Measurements from ENCODE around the gene MRPL32. TPM values are rescaled to one million over a fixed set of nuclear protein-coding genes. Genes with fewer than 3 reads are reported as not detected.
A peak's percentile ranks its signal among the peaks of the same experiment; 100 is the strongest.

The MRPL32 gene
- total RNA-seq, 1 donor: 53.1 TPM

GRCh38 chr7:42925630-42926029, 6.5 kb upstream of the MRPL32 start:
- no peak for DNase-seq (ENCODE audit: low read depth)
- no peak for TF ChIP-seq CTCF (IDR thresholded peaks at IDR 0.05; ENCODE audit: insufficient read depth, low read length)
- no peak overlapping the region for H3K4me3 ChIP-seq (ENCODE audit: low read depth, low read length)

GRCh38 chr7:42926204-42926603, 6.0 kb upstream of the MRPL32 start:
- no peak for TF ChIP-seq CTCF (IDR thresholded peaks at IDR 0.05; ENCODE audit: insufficient read depth, low read length)
- DNase-seq (ENCODE audit: low read depth): no peak
- H3K4me3 ChIP-seq (ENCODE audit: low read depth, low read length): no peak overlapping the region

GRCh38 chr7:42928754-42929153, 3.4 kb upstream of the MRPL32 start:
- H3K4me3 ChIP-seq (ENCODE audit: low read depth, low read length): no peak overlapping the region
- DNase-seq (ENCODE audit: low read depth): no peak
- no peak for TF ChIP-seq CTCF (IDR thresholded peaks at IDR 0.05; ENCODE audit: insufficient read depth, low read length)

- H3K4me3 ChIP-seq (ENCODE audit: low read depth, low read length): no peak overlapping the region
- no peak for TF ChIP-seq CTCF (IDR thresholded peaks at IDR 0.05; ENCODE audit: insufficient read depth, low read length)
- no peak for DNase-seq (ENCODE audit: low read depth)
Observed at GRCh38 chr7:42929449-42929848, 2.7 kb upstream of the MRPL32 start.

- no peak for TF ChIP-seq CTCF (IDR thresholded peaks at IDR 0.05; ENCODE audit: insufficient read depth, low read length)
- peak; percentile 43 for DNase-seq (ENCODE audit: low read depth)
- H3K4me3 ChIP-seq (ENCODE audit: low read depth, low read length): peak overlapping the region; percentile 91
Observed at GRCh38 chr7:42930889-42931288, 1.3 kb upstream of the MRPL32 start.

- TF ChIP-seq CTCF (IDR thresholded peaks at IDR 0.05; ENCODE audit: insufficient read depth, low read length): no peak
- peak; percentile 23 for DNase-seq (ENCODE audit: low read depth)
- H3K4me3 ChIP-seq (ENCODE audit: low read depth, low read length): peak overlapping the region; percentile 91
Observed at GRCh38 chr7:42931447-42931833, 736 bp upstream of the MRPL32 start.

GRCh38 chr7:42932811-42933591, 825 bp downstream of the MRPL32 start:
- DNase-seq (ENCODE audit: low read depth): peak; percentile 55
- TF ChIP-seq CTCF (IDR thresholded peaks at IDR 0.05; ENCODE audit: insufficient read depth, low read length): no peak
- peak overlapping the region; percentile 84 for H3K4me3 ChIP-seq (ENCODE audit: low read depth, low read length)
